ENCODE results near the gene DPPA2. TPM values are rescaled to one million over a fixed set of nuclear protein-coding genes. Genes with fewer than 3 reads are reported as not detected.

DPPA2 gene
- total and polyA plus RNA-seq, 2 donors from 2014 or later, result 0.19 TPM; not detected in 1

DNA sequence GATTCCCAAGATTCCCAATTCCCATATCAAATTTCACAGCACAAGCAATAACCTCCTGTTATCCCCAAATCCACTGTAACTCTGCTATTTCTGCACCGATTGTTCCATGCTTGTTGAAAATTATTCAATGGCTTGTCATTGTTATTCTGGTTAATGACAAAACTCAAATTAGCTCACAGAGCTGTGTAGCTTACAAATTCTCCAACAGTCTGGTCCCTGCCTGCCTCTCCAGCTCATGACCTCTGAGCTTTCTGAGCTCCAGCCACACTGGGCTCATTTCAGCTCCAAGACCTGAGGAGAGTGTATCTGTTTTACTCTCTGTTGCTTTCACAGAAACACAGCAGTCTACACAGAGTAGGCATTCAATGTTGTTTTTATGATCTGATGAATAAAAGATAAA lies 3.3 kb downstream of the DPPA2 start:
- FAIRE-seq (peak; percentile 63), DNase-seq (peak in 3 of 5 donors; percentile 23 to 50 (median 49))
- H3K4me3 ChIP-seq (ENCODE audit: low read length in 3 of 3), result no peak overlapping the region
- no peak overlapping the region for H3K9ac ChIP-seq (ENCODE audit: low read length in 3 of 3)
- no peaks in the 10 kb centered on the region for H3K27me3 ChIP-seq (ENCODE audit: control insufficient read depth, insufficient read depth, low read length)
- intact Hi-C loops (cut with DNase I), result no loop called here
- H3K27ac ChIP-seq (ENCODE audit: low read depth in 2 of 2, low read length in 2 of 2), result no peak overlapping the region
- TF ChIP-seq, protein P1, sequence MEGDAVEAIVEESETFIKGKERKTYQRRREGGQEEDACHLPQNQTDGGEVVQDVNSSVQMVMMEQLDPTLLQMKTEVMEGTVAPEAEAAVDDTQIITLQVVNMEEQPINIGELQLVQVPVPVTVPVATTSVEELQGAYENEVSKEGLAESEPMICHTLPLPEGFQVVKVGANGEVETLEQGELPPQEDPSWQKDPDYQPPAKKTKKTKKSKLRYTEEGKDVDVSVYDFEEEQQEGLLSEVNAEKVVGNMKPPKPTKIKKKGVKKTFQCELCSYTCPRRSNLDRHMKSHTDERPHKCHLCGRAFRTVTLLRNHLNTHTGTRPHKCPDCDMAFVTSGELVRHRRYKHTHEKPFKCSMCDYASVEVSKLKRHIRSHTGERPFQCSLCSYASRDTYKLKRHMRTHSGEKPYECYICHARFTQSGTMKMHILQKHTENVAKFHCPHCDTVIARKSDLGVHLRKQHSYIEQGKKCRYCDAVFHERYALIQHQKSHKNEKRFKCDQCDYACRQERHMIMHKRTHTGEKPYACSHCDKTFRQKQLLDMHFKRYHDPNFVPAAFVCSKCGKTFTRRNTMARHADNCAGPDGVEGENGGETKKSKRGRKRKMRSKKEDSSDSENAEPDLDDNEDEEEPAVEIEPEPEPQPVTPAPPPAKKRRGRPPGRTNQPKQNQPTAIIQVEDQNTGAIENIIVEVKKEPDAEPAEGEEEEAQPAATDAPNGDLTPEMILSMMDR (IDR thresholded peaks at IDR 0.05; ENCODE audit: borderline replicate concordance, extremely low read depth, insufficient read depth), result no peak
- H3K9me3 ChIP-seq (ENCODE audit: control insufficient read depth in 2 of 3, insufficient read depth in 1 of 3, low read length in 3 of 3), result no peaks in the 10 kb centered on the region
- peaks cover 0 to 4% (median 0%) of the 10 kb centered on the region in 3 donors for H3K4me1 ChIP-seq (ENCODE audit: control insufficient read depth in 2 of 3, insufficient read depth in 2 of 3, low read depth in 1 of 3, low read length in 3 of 3)
- no peaks in the 10 kb centered on the region for H3K36me3 ChIP-seq (ENCODE audit: control insufficient read depth in 2 of 3, insufficient read depth in 3 of 3, low read length in 3 of 3)

DNA sequence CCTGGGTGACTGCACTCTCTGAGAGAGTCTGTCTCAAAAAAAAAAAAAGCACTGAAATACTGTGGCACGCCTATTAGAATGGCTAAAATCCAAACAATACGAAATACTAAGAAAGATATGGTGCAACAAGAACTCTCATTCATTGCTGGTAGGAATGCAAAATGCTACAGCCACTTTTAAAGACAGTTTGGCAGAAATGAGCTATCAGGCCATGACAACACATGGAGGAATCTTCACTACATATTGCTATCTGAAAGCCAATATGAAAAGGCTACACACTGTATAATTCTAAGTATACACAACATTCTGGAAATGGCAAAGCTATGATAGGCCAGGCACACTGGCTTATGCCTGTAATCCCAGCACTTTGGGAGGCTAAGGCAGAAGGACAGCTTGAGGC lies 18.8 kb downstream of the DPPA2 start:
- DNase-seq (no peak), FAIRE-seq (no peak)
- Histone ChIP-seq H3K27me3 (ENCODE audit: control insufficient read depth, insufficient read depth, low read length) (no peaks in the 10 kb centered on the region), H3K9ac (ENCODE audit: low read length in 3 of 3) (no peak overlapping the region), H3K36me3 (ENCODE audit: control insufficient read depth in 2 of 3, insufficient read depth in 3 of 3, low read length in 3 of 3) (no peaks in the 10 kb centered on the region), H3K4me1 (ENCODE audit: control insufficient read depth in 2 of 3, insufficient read depth in 2 of 3, low read depth in 1 of 3, low read length in 3 of 3) (no peaks in the 10 kb centered on the region), H3K27ac (ENCODE audit: low read depth in 2 of 2, low read length in 2 of 2) (no peak overlapping the region), H3K4me3 (ENCODE audit: low read length in 3 of 3) (no peak overlapping the region), H3K9me3 (ENCODE audit: control insufficient read depth in 2 of 3, insufficient read depth in 1 of 3, low read length in 3 of 3) (no peaks in the 10 kb centered on the region)
- TF ChIP-seq, protein P1 (IDR thresholded peaks at IDR 0.05; ENCODE audit: borderline replicate concordance, extremely low read depth, insufficient read depth), result no peak
- intact Hi-C loops (cut with DNase I), result no loop called here

DNA sequence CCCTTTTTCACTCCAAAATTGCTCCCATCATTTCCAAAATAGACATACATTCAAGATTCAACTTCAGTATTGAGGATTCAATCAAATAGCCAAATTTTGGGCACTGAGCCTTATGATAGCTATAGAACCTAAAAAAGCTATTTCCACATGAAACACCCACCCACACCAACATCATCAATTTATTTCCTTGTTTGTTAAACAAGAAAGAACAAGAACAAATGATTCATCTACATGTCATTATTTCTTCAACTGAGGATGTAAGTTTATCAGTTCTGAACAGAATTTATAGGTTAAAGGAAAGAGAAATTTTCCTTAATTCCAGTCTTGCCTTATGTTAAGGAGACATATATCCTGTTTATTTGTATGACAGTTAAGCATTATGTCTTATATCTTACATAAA lies 32.2 kb downstream of the DPPA2 start:
- H3K9me3 ChIP-seq (ENCODE audit: control insufficient read depth in 2 of 3, insufficient read depth in 1 of 3, low read length in 3 of 3), result no peaks in the 10 kb centered on the region
- no peaks in the 10 kb centered on the region for H3K4me1 ChIP-seq (ENCODE audit: control insufficient read depth in 2 of 3, insufficient read depth in 2 of 3, low read depth in 1 of 3, low read length in 3 of 3)
- H3K27me3 ChIP-seq (ENCODE audit: control insufficient read depth, insufficient read depth, low read length), result no peaks in the 10 kb centered on the region
- DNase-seq (no peak), FAIRE-seq (no peak)
- H3K4me3 ChIP-seq (ENCODE audit: low read length in 3 of 3), result no peak overlapping the region
- no peak overlapping the region for H3K27ac ChIP-seq (ENCODE audit: low read depth in 2 of 2, low read length in 2 of 2)
- intact Hi-C loops (cut with DNase I), result no loop called here
- no peaks in the 10 kb centered on the region for H3K36me3 ChIP-seq (ENCODE audit: control insufficient read depth in 2 of 3, insufficient read depth in 3 of 3, low read length in 3 of 3)
- no peak overlapping the region for H3K9ac ChIP-seq (ENCODE audit: low read length in 3 of 3)
- TF ChIP-seq, protein P1 (IDR thresholded peaks at IDR 0.05; ENCODE audit: borderline replicate concordance, extremely low read depth, insufficient read depth), result no peak

DNA sequence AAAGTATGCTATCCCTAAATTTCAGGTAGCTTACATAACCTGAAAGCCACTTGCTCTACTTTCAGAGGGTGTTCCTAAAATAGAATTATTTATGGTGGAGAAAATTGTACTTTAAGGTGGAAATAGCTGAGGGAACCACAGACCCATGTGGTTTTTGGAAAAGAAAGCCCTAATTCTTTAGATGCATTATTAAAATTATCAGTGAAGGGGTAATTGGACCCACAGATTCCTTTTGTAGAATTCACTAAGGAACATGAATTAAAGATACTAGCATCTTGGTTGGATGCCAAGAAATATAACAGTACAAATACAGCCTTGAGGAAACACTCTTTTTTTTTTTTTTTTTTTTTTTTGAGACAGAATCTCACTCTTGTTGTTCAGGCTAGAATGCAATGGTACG lies 37.8 kb downstream of the DPPA2 start:
- no peak overlapping the region for H3K27ac ChIP-seq (ENCODE audit: low read depth in 2 of 2, low read length in 2 of 2)
- H3K4me3 ChIP-seq (ENCODE audit: low read length in 3 of 3), result no peak overlapping the region
- TF ChIP-seq, protein P1 (IDR thresholded peaks at IDR 0.05; ENCODE audit: borderline replicate concordance, extremely low read depth, insufficient read depth), result no peak
- DNase-seq (no peak), FAIRE-seq (no peak)
- H3K9me3 ChIP-seq (ENCODE audit: control insufficient read depth in 2 of 3, insufficient read depth in 1 of 3, low read length in 3 of 3), result no peaks in the 10 kb centered on the region
- no peaks in the 10 kb centered on the region for H3K27me3 ChIP-seq (ENCODE audit: control insufficient read depth, insufficient read depth, low read length)
- H3K9ac ChIP-seq (ENCODE audit: low read length in 3 of 3), result no peak overlapping the region
- no peaks in the 10 kb centered on the region for H3K4me1 ChIP-seq (ENCODE audit: control insufficient read depth in 2 of 3, insufficient read depth in 2 of 3, low read depth in 1 of 3, low read length in 3 of 3)
- no peaks in the 10 kb centered on the region for H3K36me3 ChIP-seq (ENCODE audit: control insufficient read depth in 2 of 3, insufficient read depth in 3 of 3, low read length in 3 of 3)
- intact Hi-C loops (cut with DNase I), result no loop called here
